NCI-H2227 (cell line): Measurements from ENCODE around the gene GAREM2.
A peak's percentile ranks its signal among the peaks of the same experiment; 100 is the strongest.
"Not testable (repeated sequence)": the region's sequence is repeated elsewhere in the genome, so short reads cannot be mapped to it uniquely, and the experiment has no call there.

Experiments
- DNase-seq: peaks from one replicate; lab custom pipeline; 2025; ENCODE audit not compliant: unreplicated experiment; lab: John Stamatoyannopoulos, UW

Gene GAREM2

DNA sequence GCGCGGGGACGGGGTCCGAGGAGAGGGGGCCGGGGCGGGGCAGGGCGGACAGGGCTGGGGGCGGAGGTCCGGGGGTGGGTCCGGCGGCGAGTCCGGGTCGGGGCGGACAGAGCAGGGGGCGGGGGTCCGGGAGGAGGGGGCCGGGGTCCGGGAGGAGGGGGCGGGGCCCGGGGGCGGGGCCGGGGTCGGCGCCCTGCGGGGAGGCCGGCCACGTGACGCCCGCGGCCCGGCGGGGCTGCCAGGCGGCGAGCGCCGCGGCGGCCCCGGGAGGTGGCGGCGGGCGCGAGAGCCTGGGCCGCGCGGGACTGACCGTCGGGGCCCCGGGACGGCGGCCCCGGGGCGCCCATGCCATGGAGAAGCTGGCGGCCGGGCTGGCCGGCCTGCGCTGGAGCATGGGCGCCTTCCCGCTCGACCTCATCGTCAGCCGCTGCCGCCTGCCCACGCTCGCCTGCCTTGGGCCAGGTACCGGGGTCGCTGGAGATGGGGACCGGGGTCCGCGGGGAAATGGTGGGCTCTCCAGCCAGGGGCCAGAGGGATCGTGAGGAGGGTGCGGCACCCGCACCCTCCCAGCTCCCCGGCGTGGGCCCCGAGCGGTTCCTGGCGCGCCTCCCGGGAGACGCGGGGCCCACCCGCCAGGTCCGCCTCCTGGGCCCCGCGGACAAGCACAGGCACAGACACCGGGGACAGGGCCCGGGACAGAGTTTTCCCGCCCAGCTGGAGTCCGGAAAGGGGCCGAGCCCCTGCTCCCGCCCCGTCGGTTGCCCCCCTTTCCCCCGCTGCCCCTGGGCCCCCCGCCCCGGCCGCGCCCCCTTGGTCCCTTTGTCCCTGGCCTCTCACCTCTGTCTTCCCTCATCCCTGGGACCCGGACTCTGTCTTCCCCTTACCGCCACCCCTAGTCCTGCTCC is at the start of gene GAREM2:
Gene GAREM2 (plus strand): TSS at position 218 of the 905 bp plus-strand sequence. CDS start 133 bp downstream, at position 351.
- peak; percentile 25 for DNase-seq

DNA sequence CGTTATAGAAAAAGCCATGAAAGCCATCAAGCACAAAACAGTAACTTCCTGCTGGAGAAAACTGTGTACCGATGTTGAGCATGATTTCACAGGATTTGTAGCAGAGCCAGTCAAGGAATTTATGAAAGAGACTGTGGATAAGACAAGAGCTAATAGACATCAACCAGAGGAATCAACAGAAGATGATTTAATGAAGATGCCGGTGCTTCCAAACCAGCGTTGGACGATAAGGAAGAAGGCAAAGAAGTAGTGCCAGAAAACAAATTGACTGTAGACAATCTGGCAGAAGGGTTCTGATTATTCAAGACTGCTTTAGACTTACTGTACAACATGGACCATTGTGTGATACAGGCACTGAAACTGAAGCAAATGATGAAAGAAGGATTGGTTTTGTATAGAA is 49.5 kb upstream of the GAREM2 start:
- DNase-seq: no peak

DNA sequence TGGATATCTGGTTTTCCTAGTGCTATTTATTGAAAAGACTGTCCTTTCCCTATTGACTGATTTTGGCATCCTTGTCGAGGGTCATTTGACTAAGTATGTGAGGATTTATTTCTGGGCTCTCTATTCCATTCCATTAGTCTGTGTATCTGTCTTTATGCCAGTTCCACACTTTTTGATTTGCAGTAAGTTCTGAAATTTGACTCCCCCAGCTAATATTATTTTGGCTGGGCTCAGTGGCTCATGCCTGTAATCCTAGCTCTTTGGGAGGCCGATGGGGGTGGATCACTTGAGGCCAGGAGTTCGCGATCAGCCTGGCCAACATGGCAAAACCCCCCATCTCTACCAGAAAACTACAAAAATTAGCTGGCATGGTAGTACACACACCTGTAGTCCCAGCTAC is 46.8 kb upstream of the GAREM2 start:
- no peak for DNase-seq

DNA sequence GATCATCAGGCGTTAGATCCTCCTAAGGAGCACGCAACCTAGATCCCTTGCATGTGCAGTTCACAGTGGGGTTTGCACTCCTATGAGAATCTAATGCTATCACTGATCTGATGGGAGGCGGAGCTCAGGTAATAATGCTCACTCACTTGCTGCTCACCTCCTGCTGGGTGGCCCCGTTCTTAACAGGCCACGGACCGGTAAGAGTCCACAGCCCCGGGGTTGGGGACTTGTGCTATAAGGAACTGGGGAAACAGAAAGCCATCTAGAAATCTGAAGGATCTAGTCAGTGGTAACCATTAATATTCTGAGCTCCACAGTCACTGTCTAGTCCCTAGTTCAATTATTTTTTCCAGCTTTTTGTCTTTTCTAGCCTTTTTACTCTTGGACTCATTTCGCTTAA is 44.7 kb upstream of the GAREM2 start:
- DNase-seq: no peak

DNA sequence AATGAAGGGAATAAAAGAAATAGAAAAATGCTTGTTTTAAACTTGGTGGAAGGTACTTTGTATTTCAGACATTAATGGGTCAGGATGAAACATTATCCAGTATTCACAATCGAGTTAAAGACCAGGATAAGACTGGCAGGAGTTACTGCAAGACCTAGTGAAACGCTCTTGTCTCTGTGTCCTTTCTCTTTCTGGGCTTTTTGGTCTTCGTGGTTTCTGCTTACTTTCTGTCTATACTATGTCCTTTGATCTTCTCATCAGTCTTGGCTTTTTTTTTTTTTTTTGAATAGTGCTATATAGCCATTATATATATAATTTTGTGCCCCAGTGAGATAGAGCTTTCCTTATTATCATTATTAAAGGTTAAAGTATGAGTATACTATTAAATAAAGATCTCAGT is 42.1 kb upstream of the GAREM2 start:
- DNase-seq: no peak

DNA sequence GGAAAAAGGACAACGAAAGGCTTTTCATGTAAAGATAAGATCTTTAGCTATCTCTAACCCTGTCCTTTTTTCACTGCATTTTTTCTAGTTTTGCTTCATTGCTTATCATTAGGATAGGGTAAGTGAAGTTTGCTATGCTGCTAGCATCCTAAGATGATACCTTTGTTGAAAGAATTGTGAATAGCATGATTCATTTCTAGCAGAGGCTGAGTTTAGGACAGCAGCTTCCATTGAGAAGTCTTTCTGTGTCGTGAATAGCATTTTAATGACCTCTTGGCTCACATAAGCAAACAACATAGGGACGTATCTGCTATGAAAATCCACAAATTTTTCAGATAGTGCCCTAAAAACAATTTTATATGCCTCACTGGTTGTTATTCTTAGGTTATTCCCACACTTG is 36.4 kb upstream of the GAREM2 start:
- DNase-seq: no peak

DNA sequence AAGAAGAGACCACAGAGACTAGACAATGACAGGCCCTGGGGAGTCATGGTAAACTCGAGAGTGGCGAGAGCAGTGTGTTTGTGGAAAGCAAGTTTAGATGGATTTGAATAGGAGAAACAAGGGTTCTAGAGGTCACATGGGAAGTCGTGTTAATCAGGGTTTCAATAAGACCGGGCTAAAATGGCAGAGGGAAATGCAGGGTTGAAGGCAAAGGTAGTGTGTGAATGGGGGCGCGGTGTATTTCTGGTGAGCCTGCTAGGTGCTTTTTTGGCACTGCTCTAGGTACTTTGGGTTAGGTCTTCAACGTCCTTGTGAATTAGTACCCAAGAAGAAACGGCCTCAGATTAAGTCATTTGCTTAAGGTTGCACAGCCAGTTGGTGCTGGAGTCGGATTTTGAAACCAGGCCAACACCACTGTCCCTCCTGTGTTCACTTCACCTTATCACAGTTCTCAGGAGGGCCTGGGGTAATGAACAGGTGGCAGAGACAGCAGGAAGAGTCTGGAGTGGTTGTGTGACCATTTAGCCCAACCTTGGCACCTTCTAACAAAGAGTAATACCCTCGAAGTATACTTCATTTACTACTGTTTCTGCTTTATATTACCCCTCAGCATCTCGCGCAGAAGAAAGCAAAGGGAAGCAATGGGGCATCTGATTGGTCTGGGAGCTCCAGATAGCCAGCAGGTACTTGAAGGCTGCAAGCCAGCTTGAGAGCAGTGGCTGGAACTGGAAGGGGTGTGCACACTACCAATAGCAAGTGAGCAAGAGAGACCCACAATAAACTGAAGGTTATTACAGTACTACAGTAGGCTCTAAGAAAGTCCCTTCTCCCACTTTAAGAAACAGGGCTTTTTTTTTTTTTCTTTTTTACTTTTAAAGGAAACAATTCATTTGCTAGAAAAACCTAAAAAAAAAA is 33.4 kb upstream of the GAREM2 start:
- DNase-seq: no peak

DNA sequence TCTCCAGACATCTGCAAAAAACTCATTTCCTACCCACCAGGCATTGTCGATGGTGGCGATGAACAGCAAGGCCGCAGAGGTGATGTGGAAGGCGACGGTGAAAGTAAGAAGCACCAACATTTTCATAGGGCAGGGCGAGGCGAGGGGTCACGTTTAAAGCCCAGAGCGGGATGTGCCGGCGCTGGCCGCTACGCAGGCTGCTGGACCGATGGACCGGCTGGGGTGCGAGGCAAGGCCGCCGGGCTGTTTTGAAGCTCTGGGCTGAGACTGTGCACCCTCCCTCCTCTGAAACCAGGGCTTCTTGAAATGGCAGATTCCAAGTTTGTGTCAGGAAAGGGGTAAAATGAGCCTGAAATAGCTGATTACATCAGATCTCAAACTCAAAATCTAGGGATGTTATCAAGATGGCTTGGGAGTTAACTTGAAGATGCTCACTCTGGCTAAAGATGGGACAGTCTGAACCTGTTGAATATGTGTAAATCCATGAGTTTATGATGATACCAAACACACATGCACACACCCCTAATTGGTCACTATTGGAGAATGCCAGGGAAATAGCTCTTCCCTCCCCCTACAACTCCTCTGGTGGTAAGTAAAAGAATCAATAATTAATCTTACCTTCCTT is 31.6 kb upstream of the GAREM2 start:
- DNase-seq: no peak

DNA sequence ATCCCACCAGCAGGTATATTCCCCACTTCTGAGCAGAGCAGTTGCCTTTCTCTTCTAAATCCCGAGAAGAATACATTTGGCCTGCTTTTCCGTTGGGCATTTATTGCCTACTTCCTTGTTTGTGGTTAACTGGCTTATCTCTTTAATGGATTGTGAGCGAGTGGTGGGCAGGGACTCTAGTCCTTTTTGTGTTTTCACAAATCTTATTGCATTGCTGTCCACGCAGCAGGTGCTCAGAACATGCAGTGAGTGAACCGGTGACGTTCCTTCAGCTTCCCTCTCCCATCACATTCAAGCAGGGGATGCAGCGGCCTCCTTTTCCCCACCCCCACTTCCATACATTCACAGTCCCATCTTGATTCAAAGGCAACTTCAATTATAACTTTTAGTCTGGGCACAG is 28.9 kb upstream of the GAREM2 start:
- no peak for DNase-seq

DNA sequence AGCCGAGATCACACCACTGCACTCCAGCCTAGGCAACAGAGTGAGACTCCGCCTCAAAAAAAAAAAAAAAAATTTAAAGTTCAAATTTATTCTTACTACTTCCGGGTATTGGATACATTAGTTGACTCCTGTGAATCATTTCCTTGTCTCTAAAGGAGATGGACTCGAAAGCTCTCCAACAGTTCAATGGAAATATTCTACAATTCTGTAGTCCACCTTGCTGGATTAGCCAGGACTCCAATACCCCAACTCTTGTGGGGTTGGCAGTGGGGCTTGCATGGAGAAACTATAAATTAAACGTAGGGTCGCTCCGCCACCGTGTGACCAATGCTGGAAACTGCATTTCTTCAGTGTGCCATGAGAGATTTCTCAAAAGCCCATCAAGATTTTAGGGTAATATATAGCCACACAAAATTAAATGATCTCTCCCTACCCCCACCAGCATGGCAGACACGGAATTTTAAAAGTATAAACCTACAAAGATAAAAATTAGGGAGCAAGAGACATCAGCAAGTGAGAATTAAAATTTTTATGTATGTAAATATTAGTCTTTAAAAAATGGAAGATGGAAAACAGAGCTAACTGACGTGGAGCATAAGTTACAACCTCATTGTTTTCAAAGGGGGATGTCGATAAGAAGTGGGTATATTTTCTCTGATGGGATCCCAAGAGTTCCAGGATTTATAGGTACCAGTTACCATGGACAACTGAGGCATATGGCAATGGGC is 27.8 kb upstream of the GAREM2 start:
- DNase-seq: peak; percentile 74

DNA sequence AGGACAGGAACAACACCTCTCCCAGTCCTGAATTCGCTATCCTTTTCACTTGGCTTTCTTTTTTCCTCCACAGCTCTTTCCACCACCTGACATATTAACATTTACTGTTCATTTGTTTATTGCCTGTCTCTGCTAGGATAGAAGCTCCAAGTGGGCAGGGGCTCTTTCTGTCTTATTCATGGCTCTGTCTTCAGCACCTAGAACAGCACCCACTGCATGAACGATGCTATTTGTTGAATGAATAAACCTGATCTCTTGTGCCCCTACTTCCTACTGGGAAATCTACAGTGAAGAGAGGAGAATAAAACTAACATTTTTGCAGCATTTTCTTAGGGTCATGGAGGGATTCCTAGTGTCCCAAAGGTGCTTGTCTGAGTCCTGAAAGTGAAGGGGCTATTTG is 24.4 kb upstream of the GAREM2 start:
- no peak for DNase-seq

DNA sequence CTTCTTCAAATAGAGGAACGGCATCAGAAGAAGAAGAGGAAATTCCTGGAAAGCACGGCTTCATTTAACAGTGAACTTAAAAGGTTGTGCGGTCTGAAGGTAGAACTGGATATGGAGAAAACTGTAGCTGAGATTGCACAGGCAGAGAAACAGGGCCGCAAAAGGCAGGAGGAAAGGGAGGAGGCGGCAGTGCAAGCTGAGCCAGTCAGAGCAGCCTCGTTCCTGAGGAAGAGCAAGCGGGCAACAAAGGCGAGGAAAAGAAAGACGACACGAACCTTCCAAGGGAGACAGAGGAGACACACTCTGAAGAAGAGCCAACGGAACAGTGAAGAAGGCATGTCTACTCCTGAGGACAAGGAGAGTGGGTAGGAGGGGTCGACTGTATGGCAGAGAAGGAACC is 22.6 kb upstream of the GAREM2 start:
- DNase-seq: no peak

DNA sequence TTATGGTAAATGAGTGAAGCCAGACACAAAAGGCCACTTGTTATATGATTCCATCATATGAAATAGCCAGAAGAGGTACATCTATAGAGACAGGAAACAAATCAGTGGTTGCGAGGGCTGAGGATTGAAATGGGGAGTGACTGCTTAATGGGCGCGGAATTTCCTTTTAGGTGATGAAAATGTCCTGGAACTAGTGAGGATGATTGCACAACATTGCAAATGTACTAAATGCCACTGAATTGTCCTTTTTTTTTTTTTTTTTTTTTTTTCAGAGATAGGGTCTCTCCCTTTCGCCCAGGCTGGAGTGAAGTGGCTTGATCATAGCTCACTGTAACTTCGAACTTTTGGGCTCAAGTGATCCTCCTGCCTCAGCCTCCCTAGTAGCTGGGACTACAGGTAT is 15.3 kb upstream of the GAREM2 start:
- no peak for DNase-seq

DNA sequence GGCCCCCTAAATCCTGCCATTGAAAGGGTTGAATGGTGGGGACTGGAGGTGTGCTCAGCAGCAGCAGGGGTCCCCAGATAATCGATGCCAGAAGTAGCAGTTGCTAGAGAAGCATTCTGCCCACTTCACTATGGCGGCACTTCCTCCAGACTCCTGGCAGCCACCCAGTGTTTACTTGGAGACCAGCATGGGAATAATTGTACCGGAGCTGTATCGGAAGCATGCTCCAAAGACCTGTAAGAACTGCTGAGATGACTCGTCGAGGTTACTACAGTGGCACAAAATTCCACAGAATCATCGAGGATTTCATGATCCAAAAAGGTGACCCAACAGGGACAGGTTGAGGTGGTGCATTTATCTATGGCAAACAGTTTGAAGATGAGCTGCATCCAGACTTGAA is 11.0 kb upstream of the GAREM2 start:
- DNase-seq: no peak

DNA sequence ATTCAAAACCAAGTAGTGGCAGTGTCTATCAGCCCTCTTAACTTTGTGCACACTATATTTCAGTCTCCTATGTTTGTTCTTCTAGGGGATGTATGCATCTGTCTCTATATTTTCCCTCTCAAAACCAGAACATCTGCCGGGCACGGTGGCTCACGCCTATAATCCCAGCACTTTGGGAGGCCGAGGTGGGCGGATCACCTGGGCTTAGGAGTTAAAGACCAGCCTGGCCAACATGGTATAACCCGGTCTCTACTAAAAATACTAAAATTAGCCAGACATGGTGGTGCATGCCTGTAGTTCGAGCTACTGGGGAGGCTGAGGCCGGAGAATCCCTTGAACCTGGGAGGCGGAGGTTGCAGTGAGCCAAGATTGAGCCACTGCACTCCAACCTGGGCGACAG is 9.9 kb upstream of the GAREM2 start:
- DNase-seq: no peak

DNA sequence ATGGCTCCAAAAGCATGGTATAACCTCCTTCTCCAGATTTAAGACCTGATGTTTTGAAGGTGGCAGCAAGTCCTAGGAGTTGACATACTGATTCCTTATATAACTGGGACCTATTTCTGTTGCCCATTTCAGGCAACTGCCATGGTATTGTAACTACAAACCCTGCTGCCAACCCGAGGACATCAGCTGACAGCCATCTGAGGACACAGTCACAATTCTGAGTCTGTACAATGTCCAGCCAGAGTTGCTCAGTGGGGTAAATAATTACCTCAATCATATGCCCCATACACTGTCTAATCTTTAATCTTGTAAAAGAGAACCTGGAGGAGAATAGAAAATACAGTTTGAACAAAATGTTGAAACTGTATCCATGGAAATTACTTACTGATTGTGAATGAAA is 8.7 kb upstream of the GAREM2 start:
- no peak for DNase-seq

DNA sequence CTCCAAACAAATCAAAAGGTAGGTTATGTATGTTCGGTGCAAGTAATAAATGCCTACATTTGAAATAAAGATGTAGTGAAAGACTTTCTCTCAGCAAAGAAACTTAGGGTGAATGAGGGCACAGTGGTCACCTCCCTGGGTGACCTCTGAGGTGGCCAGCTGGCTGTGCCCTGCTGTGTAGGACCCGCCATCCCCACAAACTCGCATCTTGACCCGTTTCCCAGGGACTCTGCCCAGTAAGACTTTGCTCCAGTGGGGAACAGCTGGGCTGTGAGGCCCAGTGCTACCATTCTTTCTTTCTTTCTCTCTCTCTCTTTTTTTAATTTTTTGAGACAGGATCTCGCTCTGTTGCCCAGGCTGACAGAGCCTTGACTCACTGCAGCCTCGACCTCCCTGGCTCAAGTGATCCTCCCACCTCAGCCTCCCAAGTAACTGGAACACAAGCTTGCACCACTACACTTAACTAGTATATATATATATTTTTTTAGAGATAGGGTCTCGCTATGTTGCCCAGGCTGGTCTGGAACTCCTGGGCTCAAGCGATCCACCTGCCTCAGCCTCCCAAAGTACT is 8.2 kb upstream of the GAREM2 start:
- DNase-seq: no peak

DNA sequence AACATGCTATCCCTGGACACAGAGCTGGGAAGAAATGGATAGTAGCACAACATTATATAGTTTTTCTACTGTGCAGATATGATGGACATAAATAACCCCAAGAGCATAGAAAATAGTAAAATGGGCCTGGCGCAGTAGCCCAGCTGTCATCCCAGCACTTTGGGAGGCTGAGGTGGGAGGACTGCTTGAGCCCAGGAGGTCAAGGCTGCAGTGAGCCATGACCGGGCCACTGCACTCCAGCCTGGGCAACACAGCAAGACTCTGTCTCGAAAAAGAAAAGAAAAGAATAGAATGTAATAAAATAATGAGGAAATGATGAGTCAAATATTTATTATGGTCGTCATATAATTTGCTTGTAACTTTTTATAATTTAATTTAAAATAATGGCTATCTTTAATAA is 7.5 kb upstream of the GAREM2 start:
- no peak for DNase-seq

DNA sequence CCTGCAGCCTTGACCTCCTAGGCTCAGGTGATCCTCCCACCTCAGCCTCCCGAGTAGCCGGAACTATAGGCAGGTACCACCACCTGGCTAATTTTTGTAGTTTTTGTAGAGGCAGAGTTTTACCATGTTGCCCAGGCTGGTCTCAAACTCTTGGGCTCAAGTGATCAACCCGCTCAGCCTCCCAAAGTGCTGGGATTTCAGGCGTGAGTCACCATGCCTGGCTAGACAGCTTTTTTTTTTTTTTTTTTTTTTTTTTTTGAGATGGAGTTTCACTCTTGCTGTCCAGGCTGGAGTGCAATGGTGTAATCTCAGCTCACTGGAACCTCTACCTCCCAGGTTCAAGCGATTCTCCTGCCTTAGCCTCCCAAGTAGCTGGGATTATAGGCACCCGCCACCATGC is 6.3 kb upstream of the GAREM2 start:
- not testable (repeated sequence) for DNase-seq

DNA sequence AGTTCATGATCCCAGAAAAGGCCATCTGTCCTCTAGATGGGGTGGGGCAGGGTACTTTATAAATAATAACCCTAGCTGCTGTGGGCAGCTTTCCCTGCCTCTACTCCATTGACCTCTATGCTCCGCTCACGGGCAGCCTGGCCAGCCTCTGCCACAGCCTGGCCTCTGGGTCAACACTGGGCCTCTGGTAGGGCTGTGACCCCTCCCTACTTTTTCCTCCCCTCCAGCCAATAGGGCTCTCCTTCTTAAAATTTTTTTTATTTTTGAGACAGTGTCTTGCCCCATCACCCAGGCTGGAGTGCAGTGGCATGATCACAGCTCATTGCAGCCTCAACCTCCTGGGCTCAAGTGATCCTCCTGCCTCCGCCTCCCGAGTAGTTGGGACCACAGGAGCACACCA is 4.1 kb upstream of the GAREM2 start:
- no peak for DNase-seq

DNA sequence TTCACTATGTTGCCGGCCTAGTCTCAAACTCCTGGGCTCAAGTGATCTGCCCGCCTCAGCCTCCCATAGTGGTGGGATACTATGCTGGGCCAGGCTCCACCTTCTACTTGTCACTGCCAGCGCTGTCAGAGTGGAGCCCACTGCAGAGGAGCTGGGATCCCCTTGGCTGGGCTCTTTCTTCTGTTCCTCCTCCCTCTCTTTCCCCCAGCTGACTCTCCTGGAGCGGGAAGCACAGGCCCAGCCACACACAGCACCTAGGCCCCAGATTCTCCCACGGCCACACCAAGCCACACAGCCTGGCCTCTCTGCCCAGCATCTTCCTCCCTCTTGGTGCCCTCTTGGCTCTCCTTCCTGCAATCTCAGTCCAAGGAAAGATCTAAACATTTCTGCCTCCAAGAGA is 3.7 kb upstream of the GAREM2 start:
- DNase-seq: no peak
